Endometrial microvascular endothelial cells (primary cell): Measurements from ENCODE around the gene SLC2A11. TPM values are rescaled to one million over a fixed set of nuclear protein-coding genes. Genes with fewer than 3 reads are reported as not detected.

ENCODE experiments used
- in situ Hi-C: cut with HindIII; loops from 2 replicates; pipeline ENCODE4 v1.10.0; 2017; ENCODE audit warnings: low sequenced_read_pairs, low pct_unique_long_range_greater_than_20kb; ENCODE audit errors: inconsistent ontology term
- total RNA-seq: library from RNA; depleted of rRNA; stranded (reverse); fragments of >200 nt; gene quantifications from one replicate; pipeline ENCODE4 v1.2.3, GENCODE V29; 2015; ENCODE audit errors: inconsistent ontology term

Gene SLC2A11
- total RNA-seq, 1 donor from 2014 or later, result 4.7 TPM

DNA sequence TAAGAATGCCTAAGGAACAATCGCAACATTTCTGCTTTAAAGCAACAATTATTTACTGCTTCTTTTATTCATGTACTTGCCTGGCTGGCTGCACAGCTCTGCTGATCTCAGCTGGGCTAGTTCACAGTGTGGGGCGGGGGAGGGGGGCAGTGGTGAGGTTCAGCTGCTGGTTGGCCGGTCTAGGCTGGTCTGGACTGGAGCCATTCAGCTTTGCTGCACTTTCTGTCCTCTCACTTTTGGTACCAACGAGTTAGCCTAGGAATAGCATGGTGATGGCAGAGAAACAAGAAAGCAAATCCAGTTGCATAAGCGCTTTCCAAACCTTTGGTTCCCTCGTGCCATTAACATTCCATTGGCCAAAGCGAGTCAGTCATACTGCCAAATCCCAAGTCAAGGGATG is 20.5 kb downstream of the SLC2A11 start:
- in situ Hi-C loops, result no loop called here

DNA sequence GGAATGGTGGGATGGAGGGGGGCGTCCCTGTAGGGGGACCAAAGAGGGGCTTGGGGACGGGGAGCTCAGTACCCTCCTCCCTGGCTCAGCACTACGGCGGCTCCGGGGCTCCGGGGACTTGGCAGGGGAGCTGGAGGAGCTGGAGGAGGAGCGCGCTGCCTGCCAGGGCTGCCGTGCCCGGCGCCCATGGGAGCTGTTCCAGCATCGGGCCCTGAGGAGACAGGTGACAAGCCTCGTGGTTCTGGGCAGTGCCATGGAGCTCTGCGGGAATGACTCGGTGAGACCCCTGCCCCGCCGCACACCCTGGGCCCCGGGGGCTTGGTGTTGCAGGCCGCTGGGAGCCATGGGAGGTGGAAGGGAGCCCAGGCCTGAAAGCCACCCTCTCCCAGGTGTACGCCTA is 24.7 kb downstream of the SLC2A11 start:
- in situ Hi-C loops, result no loop called here

DNA sequence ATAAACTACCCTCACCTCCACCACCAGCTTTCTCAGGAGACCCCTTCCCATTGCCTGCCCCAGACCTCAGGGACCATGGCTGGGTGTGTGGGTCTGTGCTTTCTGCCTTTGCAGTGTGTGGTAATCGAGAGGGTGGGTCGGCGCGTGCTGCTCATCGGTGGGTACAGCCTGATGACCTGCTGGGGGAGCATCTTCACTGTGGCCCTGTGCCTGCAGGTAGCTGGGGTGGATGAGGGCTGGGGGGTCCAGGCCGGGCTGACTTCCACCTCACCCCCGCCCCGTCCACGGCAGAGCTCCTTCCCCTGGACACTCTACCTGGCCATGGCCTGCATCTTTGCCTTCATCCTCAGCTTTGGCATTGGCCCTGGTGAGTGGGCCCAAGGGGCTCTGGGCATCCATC is 26.0 kb downstream of the SLC2A11 start:
- in situ Hi-C loops, result no loop called here

DNA sequence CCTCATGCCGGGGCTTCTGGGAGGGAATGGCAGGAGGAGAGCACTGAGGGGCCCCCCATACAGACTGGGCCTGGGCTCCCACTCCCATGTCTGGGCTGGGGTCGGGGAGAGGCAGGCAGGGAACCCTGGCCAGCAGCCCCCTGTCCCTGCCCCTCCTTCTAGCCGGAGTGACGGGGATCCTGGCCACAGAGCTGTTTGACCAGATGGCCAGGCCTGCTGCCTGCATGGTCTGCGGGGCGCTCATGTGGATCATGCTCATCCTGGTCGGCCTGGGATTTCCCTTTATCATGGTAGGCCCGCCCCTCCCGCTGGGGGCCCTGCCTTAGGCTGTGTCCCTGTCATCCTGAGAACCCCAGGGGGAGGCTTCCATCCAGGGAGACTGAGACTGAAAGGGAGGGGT is 26.5 kb downstream of the SLC2A11 start:
- in situ Hi-C loops, result no loop called here

DNA sequence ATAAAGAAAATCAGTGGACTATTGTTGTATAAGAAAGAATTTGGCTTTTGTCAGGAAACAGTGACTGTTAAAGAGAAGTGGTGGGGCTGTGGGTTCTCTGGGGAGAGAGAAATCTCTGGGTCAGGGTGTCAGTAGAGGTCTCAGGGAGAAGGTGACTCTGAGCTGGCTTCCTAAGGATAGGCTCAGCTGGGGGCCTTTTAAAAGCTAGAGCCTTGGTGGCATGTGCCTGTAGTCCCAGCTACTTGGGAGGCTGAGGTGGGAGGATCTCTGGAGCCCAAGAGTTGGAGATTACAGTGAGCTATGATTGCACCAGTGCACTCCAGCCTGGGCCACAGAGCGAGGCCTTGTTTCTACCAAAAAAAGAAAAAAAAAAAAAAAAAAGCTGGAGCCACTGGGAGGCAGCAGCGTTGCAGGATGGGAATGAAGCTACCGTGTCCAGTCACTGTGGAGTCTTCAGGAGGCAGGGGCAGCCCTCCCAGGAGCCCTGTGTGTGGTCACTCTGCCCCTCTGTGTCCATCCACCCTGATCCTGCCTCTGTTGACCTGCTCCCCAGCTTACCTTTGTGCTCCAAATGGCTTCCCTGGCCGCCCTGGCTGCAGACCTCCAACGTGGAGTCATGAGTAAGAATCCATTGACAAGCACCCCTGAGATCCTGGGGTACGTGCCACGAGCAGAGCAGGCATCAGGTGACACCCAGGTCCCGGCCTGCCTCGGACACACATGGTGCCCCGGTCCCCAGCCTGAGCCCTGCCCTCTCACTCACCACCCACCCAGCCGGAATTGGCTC is 31.1 kb downstream of the SLC2A11 start:
- in situ Hi-C loops, result no loop called here

DNA sequence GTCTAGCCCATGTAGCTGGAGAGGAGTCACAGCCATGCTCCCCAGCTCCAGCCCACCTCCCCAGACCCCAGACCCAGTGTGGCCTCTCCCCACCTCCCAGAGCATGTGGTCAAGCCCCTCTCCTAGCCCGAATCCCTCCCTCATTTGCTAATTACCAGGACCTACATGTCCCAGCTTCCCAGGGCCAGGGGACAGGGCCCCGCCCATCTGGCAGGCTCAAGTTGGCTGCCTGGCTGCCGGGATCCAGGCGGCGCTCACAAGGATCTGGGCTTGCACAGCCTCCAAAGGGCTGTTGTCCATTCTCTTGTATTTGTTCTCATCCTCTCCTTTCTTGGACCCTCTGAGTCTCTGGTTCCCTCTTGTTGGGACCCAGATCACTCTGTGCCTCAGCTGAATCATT is 31.9 kb downstream of the SLC2A11 start:
- in situ Hi-C loops, result no loop called here

DNA sequence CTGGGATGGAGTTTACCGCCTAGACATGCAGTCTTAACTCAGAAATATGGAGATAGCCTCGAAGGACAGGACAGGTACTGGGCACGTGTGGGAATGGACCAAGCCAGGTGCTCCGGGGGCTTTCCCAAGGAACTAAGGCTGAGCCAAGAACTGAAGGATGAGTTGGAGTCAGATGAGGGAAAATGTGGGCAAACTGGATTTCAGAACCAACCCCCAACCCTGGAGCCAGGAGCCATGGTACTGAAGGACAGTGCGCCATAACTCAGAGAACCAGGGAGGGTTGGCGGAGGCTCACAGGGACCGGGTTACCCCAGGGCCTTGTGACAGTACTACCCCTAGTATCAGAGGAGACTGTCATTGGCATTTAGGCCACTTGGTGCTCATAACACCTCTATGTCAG is 34.1 kb downstream of the SLC2A11 start:
- in situ Hi-C loops, result no loop called here

DNA sequence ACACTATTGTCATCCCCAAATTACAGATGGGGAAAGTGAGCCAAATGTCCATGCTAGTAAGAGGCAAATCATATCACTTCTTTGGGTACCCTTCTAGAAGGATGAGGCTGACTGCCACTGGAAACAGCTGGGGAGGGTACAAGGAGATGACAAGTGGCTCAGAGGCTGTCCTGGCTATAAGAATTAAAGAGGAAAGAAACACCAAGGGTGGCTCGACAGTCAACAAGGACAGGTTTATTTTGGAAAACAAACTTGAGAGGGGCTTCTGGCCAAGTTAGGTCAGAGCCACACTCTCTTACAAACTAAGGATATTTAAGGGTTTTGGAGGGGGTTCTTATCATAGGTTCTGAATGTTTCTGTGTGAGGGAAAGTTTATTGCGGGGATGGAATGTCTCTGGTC is 34.5 kb downstream of the SLC2A11 start:
- in situ Hi-C loops, result no loop called here

DNA sequence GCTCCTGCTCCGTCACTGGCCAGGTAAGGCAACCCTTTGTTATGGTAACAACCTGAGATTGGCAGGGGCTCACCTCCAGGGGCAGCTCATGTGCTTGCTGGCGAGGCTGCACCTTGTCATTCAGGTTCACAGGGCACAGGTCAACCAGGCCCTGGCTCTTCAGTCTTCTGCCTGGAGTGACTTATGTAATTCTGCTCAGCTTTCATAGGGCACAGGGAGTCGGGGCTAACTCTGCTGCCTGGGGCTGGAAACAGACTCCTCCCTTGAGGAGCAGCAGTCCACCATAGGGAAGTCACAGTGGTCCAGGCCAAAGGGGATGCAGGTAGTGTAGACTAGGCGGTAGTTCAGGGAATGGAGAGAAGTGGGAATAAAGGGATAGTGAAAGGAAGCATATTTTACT is 35.0 kb downstream of the SLC2A11 start:
- in situ Hi-C loops, result no loop called here

DNA sequence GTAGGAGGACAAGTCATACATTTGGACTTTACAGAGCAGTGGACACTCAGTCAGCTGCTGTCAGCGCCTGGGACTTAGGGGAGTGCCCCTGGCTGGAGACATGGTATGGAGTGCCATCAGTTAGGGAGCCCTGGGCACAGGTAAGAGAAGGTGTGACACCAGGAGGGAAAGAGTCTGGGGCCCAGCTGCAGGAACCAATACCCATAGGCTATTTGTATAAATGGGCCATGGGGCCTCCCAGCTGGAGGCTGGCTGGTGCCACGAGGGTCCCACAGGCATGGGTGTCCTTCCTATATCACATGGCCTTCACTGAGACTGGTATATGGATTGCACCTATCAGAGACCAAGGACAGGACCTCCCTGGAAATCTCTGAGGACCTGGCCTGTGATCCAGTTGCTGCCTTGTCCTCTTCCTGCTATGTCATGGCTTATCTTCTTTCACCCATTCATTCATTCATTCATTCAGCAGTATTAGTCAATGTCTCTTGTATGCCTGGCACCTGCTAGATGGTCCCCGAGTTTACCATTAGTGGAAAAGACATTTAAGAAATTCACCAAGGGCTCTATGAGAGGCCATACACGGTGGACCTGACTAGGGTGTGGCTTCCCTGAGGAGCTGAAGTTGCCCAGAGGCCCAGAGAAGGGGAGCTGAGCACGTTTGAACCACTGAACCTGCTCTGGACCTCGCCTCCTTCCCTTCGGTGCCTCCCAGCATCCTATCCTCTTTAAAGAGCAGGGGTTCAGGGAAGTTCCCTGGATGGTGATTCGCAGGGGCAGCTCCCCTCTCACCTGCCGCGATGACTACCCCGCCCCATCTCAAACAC is 35.7 kb downstream of the SLC2A11 start:
- in situ Hi-C loops, result no loop called here

DNA sequence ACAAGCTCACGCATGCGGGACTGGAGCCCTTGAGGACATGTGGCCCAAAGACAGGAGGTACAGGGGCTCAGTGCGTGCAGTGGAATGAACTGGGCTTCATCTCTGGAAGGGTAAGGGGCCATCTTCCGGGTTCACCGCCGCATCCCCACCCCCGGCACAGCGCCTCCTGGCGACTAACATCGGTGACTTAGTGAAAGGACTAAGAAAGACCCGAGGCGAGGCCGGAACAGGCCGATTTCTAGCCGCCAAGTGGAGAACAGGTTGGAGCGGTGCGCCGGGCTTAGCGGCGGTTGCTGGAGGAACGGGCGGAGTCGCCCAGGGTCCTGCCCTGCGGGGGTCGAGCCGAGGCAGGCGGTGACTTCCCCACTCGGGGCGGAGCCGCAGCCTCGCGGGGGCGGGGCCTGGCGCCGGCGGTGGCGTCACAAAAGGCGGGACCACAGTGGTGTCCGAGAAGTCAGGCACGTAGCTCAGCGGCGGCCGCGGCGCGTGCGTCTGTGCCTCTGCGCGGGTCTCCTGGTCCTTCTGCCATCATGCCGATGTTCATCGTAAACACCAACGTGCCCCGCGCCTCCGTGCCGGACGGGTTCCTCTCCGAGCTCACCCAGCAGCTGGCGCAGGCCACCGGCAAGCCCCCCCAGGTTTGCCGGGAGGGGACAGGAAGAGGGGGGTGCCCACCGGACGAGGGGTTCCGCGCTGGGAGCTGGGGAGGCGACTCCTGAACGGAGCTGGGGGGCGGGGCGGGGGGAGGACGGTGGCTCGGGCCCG is 36.5 kb downstream of the SLC2A11 start, which contains the start of gene MIF:
TSS of gene MIF (plus strand) at position 439 of the 765 bp plus-strand sequence. CDS start at position 531, 92 bp downstream.
- in situ Hi-C loops, result no loop called here

DNA sequence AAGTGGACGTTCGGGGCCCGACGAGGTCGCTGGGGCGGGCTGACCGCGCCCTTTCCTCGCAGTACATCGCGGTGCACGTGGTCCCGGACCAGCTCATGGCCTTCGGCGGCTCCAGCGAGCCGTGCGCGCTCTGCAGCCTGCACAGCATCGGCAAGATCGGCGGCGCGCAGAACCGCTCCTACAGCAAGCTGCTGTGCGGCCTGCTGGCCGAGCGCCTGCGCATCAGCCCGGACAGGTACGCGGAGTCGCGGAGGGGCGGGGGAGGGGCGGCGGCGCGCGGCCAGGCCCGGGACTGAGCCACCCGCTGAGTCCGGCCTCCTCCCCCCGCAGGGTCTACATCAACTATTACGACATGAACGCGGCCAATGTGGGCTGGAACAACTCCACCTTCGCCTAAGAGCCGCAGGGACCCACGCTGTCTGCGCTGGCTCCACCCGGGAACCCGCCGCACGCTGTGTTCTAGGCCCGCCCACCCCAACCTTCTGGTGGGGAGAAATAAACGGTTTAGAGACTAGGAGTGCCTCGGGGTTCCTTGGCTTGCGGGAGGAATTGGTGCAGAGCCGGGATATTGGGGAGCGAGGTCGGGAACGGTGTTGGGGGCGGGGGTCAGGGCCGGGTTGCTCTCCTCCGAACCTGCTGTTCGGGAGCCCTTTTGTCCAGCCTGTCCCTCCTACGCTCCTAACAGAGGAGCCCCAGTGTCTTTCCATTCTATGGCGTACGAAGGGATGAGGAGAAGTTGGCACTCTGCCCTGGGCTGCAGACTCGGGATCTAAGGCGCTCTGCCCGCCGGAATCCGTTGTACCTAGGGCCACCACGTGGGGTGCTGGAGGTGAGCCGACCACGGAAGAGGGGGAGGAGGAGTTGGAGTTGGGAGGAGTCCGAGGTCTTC is 37.3 kb downstream of the SLC2A11 start:
- in situ Hi-C loops, result no loop called here

DNA sequence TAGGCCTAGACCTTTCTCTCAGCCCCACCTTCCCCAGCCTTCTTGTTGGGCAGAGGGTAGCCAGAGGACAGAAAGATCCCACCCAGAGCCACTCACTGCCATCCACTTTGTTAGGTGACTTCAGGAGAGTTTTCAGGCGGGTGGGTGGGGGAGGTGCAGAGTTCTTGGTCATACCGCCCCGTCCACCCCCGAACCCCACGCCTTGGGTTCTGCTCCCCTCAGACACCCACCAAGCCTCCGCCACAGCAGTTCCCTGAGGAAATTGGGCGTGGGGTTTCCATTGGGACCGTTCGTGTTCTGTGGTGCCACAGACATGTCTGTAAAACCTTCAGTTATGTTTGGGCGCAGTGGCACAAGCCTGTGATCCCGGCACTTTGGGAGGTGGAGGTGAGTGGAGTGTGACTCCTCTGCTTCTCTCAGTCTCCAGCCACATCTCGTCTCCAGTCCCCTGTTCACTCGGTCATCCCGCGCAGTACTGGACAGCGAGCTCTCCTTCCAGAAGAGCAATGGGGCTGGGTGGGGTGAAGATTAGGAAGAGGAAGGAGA is 38.0 kb downstream of the SLC2A11 start:
- in situ Hi-C loops, result no loop called here

DNA sequence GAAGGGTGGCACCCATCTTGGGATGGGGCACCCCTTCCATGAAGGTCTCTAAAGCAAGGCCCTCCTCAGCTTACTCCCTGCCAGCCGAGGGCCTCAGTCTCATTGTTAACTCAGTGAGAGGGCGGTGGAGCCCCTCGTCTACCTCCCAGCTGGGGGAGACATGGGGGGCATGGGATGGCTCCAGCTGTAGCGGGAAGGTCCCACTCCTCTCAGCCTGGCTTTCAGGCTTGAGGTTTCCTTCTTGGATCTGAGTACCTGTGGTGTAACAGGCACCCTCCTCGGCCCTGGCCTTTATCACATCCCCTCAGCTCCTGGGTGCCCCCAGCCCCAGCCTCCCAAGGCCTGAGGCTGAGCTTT is 38.5 kb downstream of the SLC2A11 start:
- in situ Hi-C loops, result no loop called here

DNA sequence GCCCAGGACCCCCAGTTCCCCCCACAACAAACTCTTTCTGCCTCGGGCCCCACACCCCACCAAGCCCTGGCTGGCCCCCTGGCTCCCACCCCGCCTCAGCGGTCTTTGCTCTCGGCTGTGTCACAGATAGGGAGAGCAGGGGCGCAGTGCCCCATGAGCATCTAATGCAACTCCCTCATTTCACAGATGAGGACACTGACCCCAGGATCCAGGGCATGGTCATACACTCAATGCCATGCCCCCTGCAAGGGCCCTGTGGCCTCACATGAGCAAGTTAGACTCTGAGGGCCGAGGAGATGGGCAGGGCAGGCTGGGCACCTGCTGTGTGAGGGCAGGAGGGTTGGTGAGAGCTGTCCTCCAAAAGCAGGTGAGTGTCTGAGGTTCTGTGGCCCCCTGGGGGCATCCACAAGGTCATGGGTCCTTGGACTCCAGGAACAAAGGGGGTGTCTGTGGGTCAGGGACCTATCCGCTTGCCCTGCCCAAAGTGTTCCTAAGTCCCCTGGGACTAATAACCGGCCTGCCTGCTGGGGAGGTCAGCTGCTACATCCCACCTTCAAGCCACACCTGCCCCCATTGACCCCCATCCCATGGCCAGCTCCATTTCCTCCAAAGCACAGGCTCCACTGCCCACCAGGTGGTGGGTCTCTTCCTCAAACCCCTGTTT is 39.0 kb downstream of the SLC2A11 start:
- in situ Hi-C loops, result no loop called here

DNA sequence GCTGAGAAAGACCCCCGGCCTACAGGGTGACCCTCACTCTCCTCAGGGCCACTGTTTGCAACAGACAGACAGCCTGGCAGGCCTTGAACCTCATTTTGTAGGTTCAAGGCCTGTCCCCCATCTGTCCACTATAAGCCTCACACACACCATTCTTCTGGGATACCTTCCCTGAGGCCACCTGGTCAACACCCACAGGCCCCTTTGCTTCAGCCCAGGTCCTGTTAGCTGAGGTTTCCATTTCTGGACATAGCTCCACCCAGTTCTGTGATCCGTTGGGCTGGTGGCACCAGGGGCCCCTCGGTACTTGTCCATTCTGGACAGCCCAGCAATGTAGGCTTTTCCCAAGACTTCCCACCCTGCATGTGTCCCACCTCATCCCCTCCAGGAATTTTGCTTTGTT is 39.6 kb downstream of the SLC2A11 start:
- in situ Hi-C loops, result no loop called here

DNA sequence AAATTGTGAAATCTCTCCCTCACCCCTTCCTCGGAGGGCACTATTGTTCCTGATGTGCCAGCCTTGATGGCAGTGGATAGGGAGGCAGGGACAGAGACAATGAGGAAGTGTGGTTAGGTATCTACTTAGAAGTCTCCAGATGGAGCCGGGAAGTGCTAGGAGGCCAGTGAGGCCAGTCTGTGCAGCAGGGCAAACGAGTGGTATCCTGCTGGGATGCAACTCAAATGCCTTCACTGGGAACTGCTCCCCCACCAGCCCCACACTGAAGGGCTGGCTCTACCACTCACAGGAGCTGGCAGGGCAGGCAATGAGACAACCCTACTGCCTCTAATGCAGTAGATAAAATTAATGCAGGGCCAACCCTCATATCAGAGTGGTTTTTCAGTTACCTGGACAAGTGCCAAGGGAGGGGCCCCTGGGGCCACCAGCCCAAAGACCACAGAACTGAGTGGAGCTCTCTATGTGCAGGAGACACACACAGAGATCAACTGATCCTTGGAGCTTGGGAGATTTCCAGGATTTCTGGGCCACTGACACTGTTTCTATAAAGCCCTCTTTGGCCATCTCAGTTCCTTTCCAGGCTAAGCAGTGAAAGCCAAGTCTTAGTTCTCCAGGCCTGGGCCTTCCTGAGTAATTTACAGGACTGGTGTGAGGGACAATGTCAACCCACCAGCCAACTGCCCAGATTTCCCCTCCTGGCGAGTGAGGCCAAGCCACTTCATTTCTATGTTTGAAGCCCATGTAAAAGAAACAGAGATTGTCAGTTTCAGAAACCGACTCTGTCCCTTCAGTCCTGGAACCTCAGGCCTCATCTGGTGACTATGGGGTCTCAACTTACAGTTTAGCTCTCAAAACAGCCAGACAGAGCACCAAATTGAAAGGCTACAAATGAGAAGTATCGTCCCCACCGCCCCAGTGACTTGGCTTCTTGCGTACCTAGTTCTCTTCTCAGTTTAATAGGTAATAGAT is 40.6 kb downstream of the SLC2A11 start:
- in situ Hi-C loops, result no loop called here
